ENCODE measurements around the gene MED12. TPM values are rescaled to one million over a fixed set of nuclear protein-coding genes. Genes with fewer than 3 reads are reported as not detected.

Gene MED12
- total and polyA plus RNA-seq, 10 of the 15 experiments (the other 5 are each of a cell fraction or from before 2014, with no cell fraction given) = 0.68 to 28.5 (median 13.7) TPM

DNA sequence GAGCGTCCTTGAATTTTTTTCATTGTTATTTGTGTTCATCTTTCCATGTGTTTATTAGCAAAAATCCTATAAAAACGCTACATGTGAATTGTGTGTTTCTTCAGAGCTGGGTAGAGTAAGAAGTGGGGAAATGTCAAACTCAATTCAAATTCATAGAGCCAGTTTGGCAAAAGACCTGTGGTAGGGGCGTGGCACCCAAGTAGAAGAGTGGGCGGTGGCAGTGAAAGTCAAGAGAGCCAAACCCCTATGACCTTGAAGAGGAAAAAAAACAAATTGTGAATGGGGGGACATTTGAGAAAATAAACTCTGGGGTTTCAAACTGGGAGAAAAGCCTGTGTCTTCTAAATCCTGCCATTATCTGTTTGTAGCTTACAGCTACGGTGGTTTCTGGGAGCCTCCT lies 27.1 kb upstream of the MED12 start (continued):
- no peak for TF ChIP-seq HCFC1 (IDR thresholded peaks at IDR 0.05; ENCODE audit: low read length)
- TF ChIP-seq ZBTB40 (IDR thresholded peaks at IDR 0.05; ENCODE audit: borderline replicate concordance) = no peak
- no peak for TF ChIP-seq CREB1 (IDR thresholded peaks at IDR 0.05; ENCODE audit: low read depth)
- TF ChIP-seq NFYA (IDR thresholded peaks at IDR 0.05; ENCODE audit: borderline replicate concordance, low read depth, low read length) = no peak
- TF ChIP-seq, protein P1, sequence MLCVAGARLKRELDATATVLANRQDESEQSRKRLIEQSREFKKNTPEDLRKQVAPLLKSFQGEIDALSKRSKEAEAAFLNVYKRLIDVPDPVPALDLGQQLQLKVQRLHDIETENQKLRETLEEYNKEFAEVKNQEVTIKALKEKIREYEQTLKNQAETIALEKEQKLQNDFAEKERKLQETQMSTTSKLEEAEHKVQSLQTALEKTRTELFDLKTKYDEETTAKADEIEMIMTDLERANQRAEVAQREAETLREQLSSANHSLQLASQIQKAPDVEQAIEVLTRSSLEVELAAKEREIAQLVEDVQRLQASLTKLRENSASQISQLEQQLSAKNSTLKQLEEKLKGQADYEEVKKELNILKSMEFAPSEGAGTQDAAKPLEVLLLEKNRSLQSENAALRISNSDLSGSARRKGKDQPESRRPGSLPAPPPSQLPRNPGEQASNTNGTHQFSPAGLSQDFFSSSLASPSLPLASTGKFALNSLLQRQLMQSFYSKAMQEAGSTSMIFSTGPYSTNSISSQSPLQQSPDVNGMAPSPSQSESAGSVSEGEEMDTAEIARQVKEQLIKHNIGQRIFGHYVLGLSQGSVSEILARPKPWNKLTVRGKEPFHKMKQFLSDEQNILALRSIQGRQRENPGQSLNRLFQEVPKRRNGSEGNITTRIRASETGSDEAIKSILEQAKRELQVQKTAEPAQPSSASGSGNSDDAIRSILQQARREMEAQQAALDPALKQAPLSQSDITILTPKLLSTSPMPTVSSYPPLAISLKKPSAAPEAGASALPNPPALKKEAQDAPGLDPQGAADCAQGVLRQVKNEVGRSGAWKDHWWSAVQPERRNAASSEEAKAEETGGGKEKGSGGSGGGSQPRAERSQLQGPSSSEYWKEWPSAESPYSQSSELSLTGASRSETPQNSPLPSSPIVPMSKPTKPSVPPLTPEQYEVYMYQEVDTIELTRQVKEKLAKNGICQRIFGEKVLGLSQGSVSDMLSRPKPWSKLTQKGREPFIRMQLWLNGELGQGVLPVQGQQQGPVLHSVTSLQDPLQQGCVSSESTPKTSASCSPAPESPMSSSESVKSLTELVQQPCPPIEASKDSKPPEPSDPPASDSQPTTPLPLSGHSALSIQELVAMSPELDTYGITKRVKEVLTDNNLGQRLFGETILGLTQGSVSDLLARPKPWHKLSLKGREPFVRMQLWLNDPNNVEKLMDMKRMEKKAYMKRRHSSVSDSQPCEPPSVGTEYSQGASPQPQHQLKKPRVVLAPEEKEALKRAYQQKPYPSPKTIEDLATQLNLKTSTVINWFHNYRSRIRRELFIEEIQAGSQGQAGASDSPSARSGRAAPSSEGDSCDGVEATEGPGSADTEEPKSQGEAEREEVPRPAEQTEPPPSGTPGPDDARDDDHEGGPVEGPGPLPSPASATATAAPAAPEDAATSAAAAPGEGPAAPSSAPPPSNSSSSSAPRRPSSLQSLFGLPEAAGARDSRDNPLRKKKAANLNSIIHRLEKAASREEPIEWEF (IDR thresholded peaks at IDR 0.05; ENCODE audit: insufficient replicate concordance, low read depth, low read length) = no peak
- TF ChIP-seq, protein P2, sequence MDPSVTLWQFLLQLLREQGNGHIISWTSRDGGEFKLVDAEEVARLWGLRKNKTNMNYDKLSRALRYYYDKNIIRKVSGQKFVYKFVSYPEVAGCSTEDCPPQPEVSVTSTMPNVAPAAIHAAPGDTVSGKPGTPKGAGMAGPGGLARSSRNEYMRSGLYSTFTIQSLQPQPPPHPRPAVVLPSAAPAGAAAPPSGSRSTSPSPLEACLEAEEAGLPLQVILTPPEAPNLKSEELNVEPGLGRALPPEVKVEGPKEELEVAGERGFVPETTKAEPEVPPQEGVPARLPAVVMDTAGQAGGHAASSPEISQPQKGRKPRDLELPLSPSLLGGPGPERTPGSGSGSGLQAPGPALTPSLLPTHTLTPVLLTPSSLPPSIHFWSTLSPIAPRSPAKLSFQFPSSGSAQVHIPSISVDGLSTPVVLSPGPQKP (IDR thresholded peaks at IDR 0.05; ENCODE audit: low read depth, low read length) = no peak
- no peak for TF ChIP-seq SUPT20H (IDR thresholded peaks at IDR 0.05; ENCODE audit: borderline replicate concordance, control insufficient read depth, low read depth, low read length)
- TF ChIP-seq SIN3A (IDR thresholded peaks at IDR 0.05; ENCODE audit: low read depth, low read length) = no peak
- no peak for TF ChIP-seq ZNF687 (IDR thresholded peaks at IDR 0.05)
